Hypothalamus (tissue), 51 donors: Measurements from ENCODE around the gene CD48.

Experiments
- DNase-seq, 51 donors: peaks; one replicate each; lab custom pipeline; 2025; lab: John Stamatoyannopoulos, UW

CD48 gene

GRCh38 chr1:160681066-160681890, 30.3 kb downstream of the CD48 start:
- peak in 12 of 51 donors; percentile 1 to 31 (median 10) for DNase-seq

GRCh38 chr1:160680399-160680798, 31.2 kb downstream of the CD48 start:
- no peak for DNase-seq

DNA sequence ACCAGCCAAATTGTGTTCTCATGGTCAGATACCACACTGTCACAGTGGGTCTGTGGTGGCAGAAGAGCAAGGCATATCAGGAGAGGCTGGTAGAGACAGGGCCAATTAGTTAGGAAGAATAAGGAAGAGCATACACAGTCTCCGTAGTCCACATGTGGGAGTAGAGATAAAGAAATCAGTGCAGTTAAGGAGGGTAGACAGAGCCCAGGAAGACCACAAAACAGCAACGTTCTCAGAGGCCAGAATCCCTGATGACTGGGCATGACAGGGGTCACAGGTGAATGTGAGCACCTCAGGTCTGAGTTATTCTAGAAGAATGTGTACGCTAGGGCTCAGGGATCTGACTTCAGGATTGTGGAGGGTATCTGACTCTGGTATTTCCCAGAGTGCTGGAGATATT, 31.7 kb downstream of the CD48 start:
- DNase-seq, result no peak

- DNase-seq, result no peak
Observed at GRCh38 chr1:160676869-160677597, 34.6 kb downstream of the CD48 start.

- peak in 34 of 51 donors; percentile 0 to 63 (median 20) for DNase-seq
Observed at GRCh38 chr1:160675641-160676410, 35.8 kb downstream of the CD48 start.

- DNase-seq, result no peak
Observed at GRCh38 chr1:160674415-160674814, 37.2 kb downstream of the CD48 start.

DNA sequence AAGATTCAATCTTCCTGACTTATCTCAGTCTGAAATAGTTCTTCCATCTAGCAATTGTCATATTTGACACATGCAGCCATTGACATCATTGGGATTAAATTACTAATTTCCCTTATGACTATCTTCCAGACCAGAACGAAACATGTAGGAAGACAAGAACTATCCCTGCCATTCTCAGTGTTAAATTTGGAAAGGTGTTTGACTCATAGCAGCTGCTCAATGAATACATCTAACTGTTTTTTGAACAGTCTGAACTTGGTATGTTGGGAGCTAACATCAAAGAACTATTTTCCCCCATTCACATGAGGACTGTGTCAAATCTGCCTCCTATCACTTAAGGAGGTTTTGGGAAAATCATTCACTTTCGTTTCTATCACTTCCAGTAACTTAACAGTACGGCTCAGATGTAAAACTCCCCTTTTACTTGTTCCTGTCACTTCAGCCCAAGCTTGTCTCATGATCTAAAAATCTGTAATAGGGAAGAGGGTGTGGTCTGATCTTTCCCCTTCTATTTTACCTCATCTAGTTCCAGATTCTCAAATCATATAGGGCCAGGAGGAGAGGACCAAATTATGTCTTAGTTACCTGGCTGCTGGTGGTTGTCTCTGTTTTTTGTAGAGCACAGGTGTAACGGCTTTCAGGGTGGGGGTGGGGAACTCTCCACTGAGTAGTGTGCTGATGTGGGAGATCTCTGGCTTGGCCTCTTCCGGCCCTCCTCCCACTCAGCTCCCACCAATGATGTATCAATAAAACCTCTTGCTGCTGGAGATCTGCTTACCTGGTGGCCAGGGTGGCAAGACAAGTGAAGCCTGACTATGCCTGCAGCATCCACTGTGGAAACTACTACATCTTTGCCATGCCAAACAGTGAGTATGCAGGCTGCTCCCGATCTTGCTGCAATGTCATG, 38.6 kb downstream of the CD48 start:
- DNase-seq, result no peak

DNA sequence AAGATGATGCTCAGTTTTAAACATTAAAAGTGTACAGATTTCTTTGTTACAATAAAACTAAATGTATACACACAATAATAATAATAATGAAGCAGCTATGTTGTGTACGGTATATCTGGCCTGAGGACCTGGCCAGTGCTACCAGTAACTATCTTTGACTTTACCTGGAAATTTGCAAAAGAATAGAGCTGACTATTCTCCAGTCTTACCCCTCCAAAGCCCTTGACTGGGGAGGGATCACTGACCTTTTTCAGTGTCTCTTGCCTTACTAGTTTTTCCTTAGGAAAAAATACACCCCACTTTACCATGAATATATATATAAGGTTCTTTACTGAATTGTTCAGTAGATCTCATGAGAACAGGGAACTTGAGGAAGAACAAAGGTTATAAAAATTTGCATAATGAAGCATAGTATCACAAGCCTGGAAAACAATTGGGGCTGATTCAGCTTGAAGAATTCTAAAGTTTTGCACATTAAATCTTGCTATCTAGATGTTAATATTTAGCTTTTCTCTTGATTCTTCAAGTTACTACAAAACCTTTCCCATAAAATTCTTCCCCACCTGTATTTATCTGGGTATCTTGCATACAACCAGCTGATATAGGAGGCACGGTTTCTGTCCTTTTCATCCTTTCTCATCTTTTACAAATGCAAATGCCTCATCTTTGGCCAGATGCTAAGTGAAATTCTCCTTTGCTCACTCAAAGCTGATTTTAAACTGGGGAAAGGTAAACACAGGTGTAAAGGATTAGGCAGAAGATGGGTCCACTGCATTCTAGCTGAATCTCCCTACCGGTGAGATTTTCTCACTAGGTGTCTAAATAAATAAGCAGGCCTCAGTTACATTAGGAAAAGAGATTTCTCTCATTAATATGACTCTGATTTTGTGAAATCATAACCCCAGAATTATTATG, 39.8 kb downstream of the CD48 start:
- DNase-seq, result no peak

DNA sequence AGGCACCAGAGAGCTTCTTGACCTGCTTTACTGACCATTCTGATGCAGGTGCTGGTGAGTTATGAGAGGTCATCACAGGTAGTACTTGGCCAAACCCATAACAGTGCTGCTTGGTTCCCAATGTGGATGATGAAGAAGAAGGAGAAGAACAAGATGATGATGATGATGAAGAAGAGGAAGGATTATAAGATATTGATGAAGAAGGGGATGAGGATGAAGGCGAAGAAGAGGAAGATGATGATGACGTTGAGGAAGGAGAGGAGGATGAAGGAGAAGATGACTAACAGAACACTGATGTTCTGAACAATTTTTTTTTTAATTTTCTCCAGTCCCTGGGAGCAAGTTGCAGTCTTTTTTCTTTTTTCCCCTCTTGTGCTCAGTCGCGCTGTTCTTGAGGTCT, 40.9 kb downstream of the CD48 start:
- no peak for DNase-seq

- DNase-seq, result no peak
Observed at GRCh38 chr1:160669802-160670201, 41.8 kb downstream of the CD48 start.

DNA sequence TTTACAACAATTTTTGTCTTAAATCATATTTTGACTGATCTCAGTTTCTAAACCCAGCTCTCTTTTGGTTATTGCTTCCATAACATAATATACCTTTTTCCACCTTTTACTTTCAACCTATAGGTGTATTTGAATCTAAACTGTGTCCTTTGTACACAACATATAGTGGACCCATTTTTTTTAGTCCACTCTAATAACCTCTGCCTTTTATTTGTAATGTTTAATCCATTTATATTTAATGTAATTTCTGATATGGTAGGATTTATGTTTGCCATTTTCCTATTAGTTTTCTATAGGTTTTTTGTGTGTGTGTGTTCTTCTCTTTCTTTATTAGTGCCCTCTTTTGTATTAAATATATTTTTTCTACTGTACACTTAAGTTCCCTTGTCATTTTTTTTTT, 42.3 kb downstream of the CD48 start:
- DNase-seq, result no peak

- DNase-seq, result no peak
Observed at GRCh38 chr1:160667896-160668295, 43.7 kb downstream of the CD48 start.

DNA sequence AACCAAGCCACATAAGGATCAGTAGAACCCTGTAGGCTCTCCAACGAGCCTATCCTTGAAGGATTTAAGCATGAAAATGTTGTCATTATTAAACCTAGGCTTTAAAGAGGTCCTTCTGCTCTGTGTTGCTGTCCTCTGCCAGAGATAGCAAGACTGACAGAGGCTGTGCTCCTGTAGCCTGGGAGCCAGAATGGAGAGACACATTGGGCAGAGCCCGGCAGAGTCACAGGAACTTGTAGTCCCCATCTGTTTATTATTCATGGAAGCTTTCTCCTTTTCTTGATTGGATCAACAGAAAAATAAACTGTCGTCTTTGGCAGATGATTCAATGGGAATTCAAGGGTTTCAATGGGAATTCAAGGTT, 45.6 kb downstream of the CD48 start:
- DNase-seq, result no peak

GRCh38 chr1:160665330-160666078, 46.1 kb downstream of the CD48 start:
- peak in 1 of 51 donors; percentile 1 for DNase-seq

DNA sequence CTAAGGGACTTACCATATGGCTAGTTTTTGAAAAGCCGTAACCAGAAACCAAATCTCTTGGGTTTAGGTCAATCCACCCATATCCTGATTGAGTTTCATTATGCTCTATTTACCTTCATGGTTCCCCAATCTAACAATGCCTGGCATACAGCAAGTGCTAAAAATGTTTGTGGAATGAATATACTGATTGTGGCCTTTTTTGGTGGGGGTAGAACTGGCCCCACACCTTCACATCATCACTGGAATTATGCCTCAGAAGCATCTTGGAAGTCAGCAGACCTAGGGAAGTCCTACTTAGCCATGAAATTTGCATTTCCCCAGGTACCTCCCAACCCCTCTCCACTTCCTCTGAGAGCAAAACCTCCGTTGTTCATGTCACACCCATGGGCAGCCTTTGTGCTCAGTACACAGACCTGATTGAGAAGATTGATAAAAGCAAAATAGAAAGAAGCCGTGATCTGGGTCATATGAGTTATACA, 47.0 kb downstream of the CD48 start:
- no peak for DNase-seq

- no peak for DNase-seq
Observed at GRCh38 chr1:160662910-160663309, 48.7 kb downstream of the CD48 start.

DNA sequence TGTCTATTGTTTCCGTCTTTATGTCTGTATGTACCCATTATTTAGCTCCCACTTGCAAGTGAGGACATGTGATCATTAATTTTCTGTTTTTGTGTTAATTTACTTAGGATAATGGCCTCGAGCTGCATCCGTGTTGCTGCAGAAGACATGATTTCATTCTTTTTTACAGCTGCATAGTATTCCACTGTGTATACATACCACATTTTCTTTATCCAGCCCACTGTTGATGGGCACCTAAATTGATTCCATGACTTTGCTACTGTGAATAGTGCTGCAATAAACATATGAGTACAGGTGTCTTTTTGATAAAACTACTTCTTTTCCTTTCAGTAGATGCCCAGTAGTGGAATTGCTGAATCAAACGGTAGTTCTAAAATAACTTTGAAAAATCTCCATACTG, 52.1 kb downstream of the CD48 start:
- no peak for DNase-seq

DNA sequence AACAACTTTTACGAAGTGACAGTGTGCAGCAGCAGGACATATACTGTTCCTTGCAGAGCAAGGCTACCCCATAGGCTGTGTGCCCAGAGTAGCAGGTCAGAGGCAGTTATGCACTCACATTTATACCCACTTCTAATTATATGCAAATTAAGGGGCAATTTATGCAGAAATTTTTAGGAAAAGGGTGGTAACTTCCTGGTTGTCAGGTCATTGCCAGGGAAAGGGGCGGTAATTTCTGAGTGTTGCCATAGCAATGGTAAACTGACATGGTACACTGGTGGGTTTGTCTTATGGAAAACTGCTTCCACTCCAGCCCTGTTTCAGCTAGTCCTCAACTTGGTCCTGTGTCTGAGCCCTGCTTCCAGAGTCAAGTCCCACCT, 52.8 kb downstream of the CD48 start:
- no peak for DNase-seq
